Loucy (cell line): ENCODE measurements around the gene PTPRT.

Experiments used
- H2AFZ ChIP-seq: fragments of 200-600 bp; sonication (generic); 2 replicates; pipeline ENCODE4 v1.6.0; 2016; ENCODE audit warnings: antibody characterized with exemption, mild to moderate bottlenecking, low read length, moderate library complexity
- H3F3A ChIP-seq: fragments of 200-600 bp; 2 replicates; pipeline ENCODE4 v1.6.0; 2016; ENCODE audit warnings: antibody characterized with exemption, low read depth, mild to moderate bottlenecking
- H3K27me3 ChIP-seq: fragments of 200-600 bp; sonication (generic); 2 replicates; pipeline ENCODE4 v1.6.1; 2014; ENCODE audit warnings: low read length, mild to moderate bottlenecking; ENCODE audit not compliant: insufficient read depth, poor library complexity, severe bottlenecking
- H3K36me3 ChIP-seq: fragments of 200-600 bp; sonication (generic); 2 replicates; pipeline ENCODE4 v1.6.1; 2016; ENCODE audit warnings: low read length; ENCODE audit not compliant: insufficient read depth
- H3K4me1 ChIP-seq: fragments of 200-600 bp; sonication (generic); 2 replicates; pipeline ENCODE4 v1.5.1; 2014; ENCODE audit warnings: low read length, mild to moderate bottlenecking; ENCODE audit not compliant: insufficient read depth, poor library complexity, severe bottlenecking
- H3K4me2 ChIP-seq: fragments of 200-600 bp; sonication (generic); 2 replicates; pipeline ENCODE4 v1.6.0; 2014; ENCODE audit warnings: antibody characterized with exemption, low read length, low read depth, mild to moderate bottlenecking; ENCODE audit not compliant: poor library complexity, severe bottlenecking
- H3K4me3 ChIP-seq: fragments of 200-600 bp; sonication (generic); 2 replicates; pipeline ENCODE4 v1.5.1; 2014; ENCODE audit warnings: low read length, mild to moderate bottlenecking, mixed read lengths; ENCODE audit not compliant: poor library complexity, severe bottlenecking
- H3K79me2 ChIP-seq: fragments of 200-600 bp; sonication (generic); 2 replicates; pipeline ENCODE4 v1.6.1; 2014; ENCODE audit warnings: low read length; ENCODE audit not compliant: insufficient read depth
- H3K9ac ChIP-seq: fragments of 200-600 bp; sonication (generic); 2 replicates; pipeline ENCODE4 v1.6.0; 2014; ENCODE audit warnings: mild to moderate bottlenecking, low read depth, low read length, moderate library complexity; ENCODE audit not compliant: poor library complexity, severe bottlenecking
- H3K9me2 ChIP-seq: fragments of 200-600 bp; sonication (generic); replicated peaks from 2 replicates; pipeline ENCODE4 v1.6.1; 2016; ENCODE audit warnings: low read depth, low read length, mixed read lengths
- H3K9me3 ChIP-seq: fragments of 200-600 bp; sonication (generic); 2 replicates; pipeline ENCODE4 v1.6.1; 2014; ENCODE audit warnings: mild to moderate bottlenecking, antibody characterized with exemption, low read length, low read depth; ENCODE audit not compliant: insufficient read depth
- H4K20me1 ChIP-seq: fragments of 200-600 bp; sonication (generic); 2 replicates; pipeline ENCODE4 v1.6.0; 2014; ENCODE audit warnings: antibody characterized with exemption, low read length, mild to moderate bottlenecking; ENCODE audit not compliant: insufficient read depth, poor library complexity, severe bottlenecking
- CTCF ChIP-seq: fragments of 200-600 bp; sonication (generic); conservative IDR thresholded peaks from 2 replicates; pipeline ENCODE4 v1.5.1; 2014; ENCODE audit warnings: mild to moderate bottlenecking, antibody characterized with exemption, low read length
- EZH2phosphoT487 ChIP-seq: fragments of 200-600 bp; IDR thresholded peaks from 2 replicates; pipeline ENCODE4 v1.6.1; 2018; ENCODE audit warnings: antibody characterized with exemption, mild to moderate bottlenecking, moderate library complexity, borderline replicate concordance

The PTPRT gene

GRCh38 chr20:42402455-42402854 is 787.3 kb downstream of the PTPRT start:
- no peaks in the 10 kb centered on the region for H3K27me3 ChIP-seq
- H4K20me1 ChIP-seq = no peaks in the 10 kb centered on the region
- no peak overlapping the region for H3K9ac ChIP-seq
- no peaks in the 10 kb centered on the region for H3K9me2 ChIP-seq
- H3K4me3 ChIP-seq = no peak overlapping the region
- no peak overlapping the region for H2AFZ ChIP-seq
- H3F3A ChIP-seq = no peaks in the 10 kb centered on the region
- no peak for TF ChIP-seq EZH2phosphoT487
- TF ChIP-seq CTCF = no peak
- H3K79me2 ChIP-seq = no peaks in the 10 kb centered on the region
- no peaks in the 10 kb centered on the region for H3K4me1 ChIP-seq
- H3K36me3 ChIP-seq = no peaks in the 10 kb centered on the region
- H3K9me3 ChIP-seq = no peaks in the 10 kb centered on the region
- no peak overlapping the region for H3K4me2 ChIP-seq

DNA sequence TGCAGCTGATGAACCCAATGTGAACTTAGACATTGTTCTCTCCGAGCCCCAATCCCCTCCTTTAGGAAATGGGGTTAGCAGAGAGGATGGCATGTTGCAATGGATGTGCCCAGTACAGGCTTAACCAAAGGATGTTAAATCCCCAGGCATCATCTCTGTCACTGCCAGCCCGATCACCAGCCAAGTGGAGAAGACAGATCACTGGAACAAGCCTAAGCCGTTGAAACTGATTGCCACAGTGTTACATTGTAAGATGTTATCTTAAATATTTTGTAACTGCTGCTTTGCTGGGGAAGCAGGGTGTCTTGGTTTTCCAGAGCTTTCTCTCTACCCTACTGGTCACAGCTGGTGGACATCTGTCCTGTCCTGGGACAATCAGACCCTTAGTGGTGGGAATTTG is 788.1 kb downstream of the PTPRT start:
- H2AFZ ChIP-seq = no peak overlapping the region
- H3K4me2 ChIP-seq = no peak overlapping the region
- no peaks in the 10 kb centered on the region for H3K9me3 ChIP-seq
- no peaks in the 10 kb centered on the region for H3K79me2 ChIP-seq
- H3K27me3 ChIP-seq = no peaks in the 10 kb centered on the region
- H3K9ac ChIP-seq = no peak overlapping the region
- H3K4me3 ChIP-seq = no peak overlapping the region
- no peaks in the 10 kb centered on the region for H3F3A ChIP-seq
- H4K20me1 ChIP-seq = no peaks in the 10 kb centered on the region
- TF ChIP-seq CTCF (no peak), EZH2phosphoT487 (no peak)
- H3K4me1 ChIP-seq = no peaks in the 10 kb centered on the region
- H3K36me3 ChIP-seq = no peaks in the 10 kb centered on the region
- H3K9me2 ChIP-seq = no peaks in the 10 kb centered on the region

DNA sequence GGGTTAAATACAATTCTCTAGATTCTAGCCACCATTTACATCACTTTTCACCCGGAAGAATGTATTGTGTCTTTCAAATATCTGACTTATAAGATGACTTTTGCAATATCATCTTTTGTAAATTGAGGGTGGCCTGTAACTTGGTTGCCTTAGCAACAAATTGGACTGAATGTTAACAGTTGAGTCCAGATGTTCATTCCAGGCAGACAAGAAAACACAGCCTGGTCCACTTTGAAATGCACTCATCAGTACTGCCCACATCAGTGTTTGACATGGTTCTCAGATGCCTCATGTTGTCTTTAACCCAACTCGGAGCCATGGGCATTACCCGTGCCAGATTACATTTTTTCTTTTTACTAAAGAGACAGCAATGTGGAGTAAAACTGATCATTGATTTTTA is 789.9 kb downstream of the PTPRT start:
- Histone ChIP-seq H3K9me3 (no peaks in the 10 kb centered on the region; the same call in 1 of the 2 replicates), H3K79me2 (no peaks in the 10 kb centered on the region), H2AFZ (no peak overlapping the region), H3K36me3 (no peaks in the 10 kb centered on the region), H3K9me2 (no peaks in the 10 kb centered on the region), H3K4me1 (no peaks in the 10 kb centered on the region), H3K9ac (no peak overlapping the region), H3K4me3 (no peak overlapping the region), H3K27me3 (no peaks in the 10 kb centered on the region), H3F3A (no peaks in the 10 kb centered on the region), H4K20me1 (no peaks in the 10 kb centered on the region), H3K4me2 (no peak overlapping the region)
- TF ChIP-seq CTCF = no peak
